Cardiac atrium fibroblast (primary cell): ENCODE measurements around the gene IL1RAP. TPM values are rescaled to one million over a fixed set of nuclear protein-coding genes. Genes with fewer than 3 reads are reported as not detected.

ENCODE experiments used
- total RNA-seq: library from RNA; depleted of rRNA; stranded (reverse); fragments of >200 nt; gene quantifications from 2 replicates; pipeline ENCODE4 v1.2.3, GENCODE V29; 2015

Gene IL1RAP
- 31.6 and 35.0 TPM in 2 replicates for total RNA-seq

GRCh38 chr3:190513409-190514370 lies at the start of gene IL1RAP:
IL1RAP (plus strand) TSS chr3:190514085; CDS start chr3:190564290, 50,205 bp downstream.

Other genes starting within 250 kb of the IL1RAP start
- 0.32 TPM in 1 of 2 replicates, not detected in the other for gene CLDN1, start 191.6 kb upstream of the IL1RAP start, total RNA-seq
- not detected in 2 replicates for gene CLDN16, start 125.9 kb upstream of the IL1RAP start, total RNA-seq
- gene TMEM207, start 64.2 kb upstream of the IL1RAP start, total RNA-seq, result not detected in 2 replicates